ENCODE data around the gene FSTL4. TPM values are rescaled to one million over a fixed set of nuclear protein-coding genes. Genes with fewer than 3 reads are reported as not detected.
"Not testable (repeated sequence)": the region's sequence is repeated elsewhere in the genome, so short reads cannot be mapped to it uniquely, and the experiment has no call there.

Gene FSTL4
- total RNA-seq, 2 donors from 2014 or later = not detected

GRCh38 chr5:133461796-133462516 is 150.4 kb downstream of the FSTL4 start:
- H3K9me3 Mint-ChIP-seq = no peaks in the 10 kb centered on the region
- ATAC-seq (no peak), DNase-seq (ENCODE audit: low spot score in 2 of 2) (no peak)
- H3K36me3 Mint-ChIP-seq = no peaks in the 10 kb centered on the region
- peak overlapping the region in 1 of 2 donors; percentile 19 for H3K27ac Mint-ChIP-seq

GRCh38 chr5:133460172-133460758 is 152.1 kb downstream of the FSTL4 start:
- DNase-seq (ENCODE audit: low spot score in 2 of 2) = peak in 1 of 2 donors; percentile 69
- no peaks in the 10 kb centered on the region for H3K36me3 Mint-ChIP-seq
- ATAC-seq = peak; percentile 20 to 52
- no peak overlapping the region for H3K27ac Mint-ChIP-seq
- no peaks in the 10 kb centered on the region for H3K9me3 Mint-ChIP-seq

GRCh38 chr5:133459474-133460160 is 152.7 kb downstream of the FSTL4 start:
- H3K9me3 Mint-ChIP-seq = no peaks in the 10 kb centered on the region
- ATAC-seq = no peak
- H3K36me3 Mint-ChIP-seq = no peaks in the 10 kb centered on the region
- no peak overlapping the region for H3K27ac Mint-ChIP-seq
- no peak for DNase-seq (ENCODE audit: low spot score in 2 of 2)

- DNase-seq (ENCODE audit: low spot score in 2 of 2) = no peak
- Mint-ChIP-seq H3K27ac (no peak overlapping the region), H3K9me3 (no peaks in the 10 kb centered on the region), H3K36me3 (no peaks in the 10 kb centered on the region)
- ATAC-seq = no peak
Observed at GRCh38 chr5:133458435-133458834, 153.9 kb downstream of the FSTL4 start.

- Mint-ChIP-seq H3K36me3 (no peaks in the 10 kb centered on the region), H3K9me3 (no peaks in the 10 kb centered on the region), H3K27ac (no peak overlapping the region)
- DNase-seq (ENCODE audit: low spot score in 2 of 2) (no peak), ATAC-seq (no peak)
Observed at GRCh38 chr5:133457439-133458355, 154.6 kb downstream of the FSTL4 start.

GRCh38 chr5:133456933-133457402 is 155.4 kb downstream of the FSTL4 start:
- Mint-ChIP-seq H3K27ac (no peak overlapping the region), H3K36me3 (no peaks in the 10 kb centered on the region), H3K9me3 (no peaks in the 10 kb centered on the region)
- ATAC-seq (no peak), DNase-seq (ENCODE audit: low spot score in 2 of 2) (no peak)

GRCh38 chr5:133455676-133456075 is 156.7 kb downstream of the FSTL4 start:
- Mint-ChIP-seq H3K36me3 (no peaks in the 10 kb centered on the region), H3K9me3 (no peaks in the 10 kb centered on the region), H3K27ac (no peak overlapping the region)
- DNase-seq (ENCODE audit: low spot score in 2 of 2) (no peak), ATAC-seq (no peak)

GRCh38 chr5:133454442-133454841 is 157.9 kb downstream of the FSTL4 start:
- ATAC-seq (no peak), DNase-seq (ENCODE audit: low spot score in 2 of 2) (no peak)
- H3K36me3 Mint-ChIP-seq = no peaks in the 10 kb centered on the region
- no peaks in the 10 kb centered on the region for H3K9me3 Mint-ChIP-seq
- no peak overlapping the region for H3K27ac Mint-ChIP-seq

- H3K27ac Mint-ChIP-seq = no peak overlapping the region
- ATAC-seq (no peak), DNase-seq (ENCODE audit: low spot score in 2 of 2) (no peak)
- no peaks in the 10 kb centered on the region for H3K9me3 Mint-ChIP-seq
- no peaks in the 10 kb centered on the region for H3K36me3 Mint-ChIP-seq
Observed at GRCh38 chr5:133453831-133454230, 158.5 kb downstream of the FSTL4 start.

GRCh38 chr5:133453084-133453780 is 159.1 kb downstream of the FSTL4 start:
- DNase-seq (ENCODE audit: low spot score in 2 of 2) = no peak
- Mint-ChIP-seq H3K36me3 (no peaks in the 10 kb centered on the region), H3K9me3 (no peaks in the 10 kb centered on the region), H3K27ac (peak overlapping the region in 1 of 2 donors; percentile 46)
- no peak for ATAC-seq

- no peak for ATAC-seq
- no peak for DNase-seq (ENCODE audit: low spot score in 2 of 2)
- no peak overlapping the region for H3K27ac Mint-ChIP-seq
- H3K9me3 Mint-ChIP-seq = no peaks in the 10 kb centered on the region
- no peaks in the 10 kb centered on the region for H3K36me3 Mint-ChIP-seq
Observed at GRCh38 chr5:133451926-133452325, 160.4 kb downstream of the FSTL4 start.

GRCh38 chr5:133450286-133450685 is 162.1 kb downstream of the FSTL4 start:
- no peaks in the 10 kb centered on the region for H3K36me3 Mint-ChIP-seq
- H3K9me3 Mint-ChIP-seq = no peaks in the 10 kb centered on the region
- DNase-seq (ENCODE audit: low spot score in 2 of 2) (no peak), ATAC-seq (no peak)
- H3K27ac Mint-ChIP-seq = no peak overlapping the region

GRCh38 chr5:133449181-133449580 is 163.2 kb downstream of the FSTL4 start:
- no peak for DNase-seq (ENCODE audit: low spot score in 2 of 2)
- H3K36me3 Mint-ChIP-seq = no peaks in the 10 kb centered on the region
- no peak overlapping the region for H3K27ac Mint-ChIP-seq
- no peaks in the 10 kb centered on the region for H3K9me3 Mint-ChIP-seq
- no peak for ATAC-seq

- no peak for ATAC-seq
Observed at GRCh38 chr5:133446440-133446839, 165.9 kb downstream of the FSTL4 start.

GRCh38 chr5:133445744-133446143 is 166.6 kb downstream of the FSTL4 start:
- ATAC-seq (no peak), DNase-seq (ENCODE audit: low spot score in 2 of 2) (no peak)
- H3K36me3 Mint-ChIP-seq = no peaks in the 10 kb centered on the region
- no peaks in the 10 kb centered on the region for H3K9me3 Mint-ChIP-seq
- no peak overlapping the region for H3K27ac Mint-ChIP-seq

More at GRCh38 chr5:133446440-133446839, 165.9 kb downstream of the FSTL4 start:
- no peak for DNase-seq (ENCODE audit: low spot score in 2 of 2)
- no peaks in the 10 kb centered on the region for H3K36me3 Mint-ChIP-seq
- no peaks in the 10 kb centered on the region for H3K9me3 Mint-ChIP-seq
- no peak overlapping the region for H3K27ac Mint-ChIP-seq

- not testable (repeated sequence) for ATAC-seq; H3K36me3 Mint-ChIP-seq; H3K9me3 Mint-ChIP-seq; H3K27ac Mint-ChIP-seq; DNase-seq (ENCODE audit: low spot score in 2 of 2)
Observed at GRCh38 chr5:133445204-133445603, 167.1 kb downstream of the FSTL4 start.
